ENCODE measurements around the gene ADAMTS17.

DNA sequence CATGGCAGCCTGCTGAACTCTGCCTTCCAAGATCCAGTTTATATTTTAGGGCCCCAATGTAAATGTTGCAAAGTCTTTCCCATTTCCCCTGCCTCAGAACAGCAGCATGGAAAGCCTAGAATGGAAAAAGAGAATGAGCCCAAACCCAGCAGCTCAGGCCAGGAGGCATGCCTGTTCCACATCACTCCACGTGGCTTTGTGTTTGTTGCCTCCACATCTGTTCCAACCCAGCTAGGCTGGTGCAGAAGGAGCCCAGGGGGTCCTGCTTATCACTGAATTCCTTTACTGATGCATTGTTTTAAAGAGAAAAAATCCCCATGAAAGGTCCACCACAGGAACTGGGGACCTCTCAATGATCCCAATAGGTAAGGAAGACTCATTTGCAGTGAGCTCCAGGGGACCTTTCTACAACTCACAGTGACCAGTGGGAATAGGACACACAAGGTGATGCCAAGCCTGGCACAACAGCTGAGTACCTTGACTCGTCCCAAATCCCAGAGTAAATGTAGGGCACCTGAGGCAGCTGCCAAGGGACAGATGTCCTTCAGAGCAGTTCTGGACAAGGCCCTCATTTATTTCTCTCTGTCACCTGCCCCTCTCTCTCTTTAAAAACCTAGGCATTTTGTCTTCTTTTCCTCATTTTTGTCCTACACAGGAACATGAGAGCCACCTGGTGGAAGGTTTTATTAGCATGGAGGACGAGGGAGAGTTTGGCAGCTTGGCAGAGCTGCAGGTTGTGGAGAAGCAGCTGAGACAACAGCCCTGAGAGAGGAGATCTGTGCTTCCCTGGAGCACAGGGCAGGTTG, 41.7 kb upstream of the ADAMTS17 start:
- TF ChIP-seq POLR2AphosphoS5 (IDR thresholded peaks at IDR 0.05; ENCODE audit: low read depth, low read length) (no peak), TAF1 (IDR thresholded peaks at IDR 0.05; ENCODE audit: borderline replicate concordance, low read depth, low read length) (no peak), POLR2A (IDR thresholded peaks at IDR 0.05; ENCODE audit: low read depth, low read length) (no peak)
